Adipocyte (in vitro differentiated cells): ENCODE results near the gene ISLR2.

ENCODE experiments used
- DNase-seq: peaks from one replicate; pipeline ENCODE4 v3.0.0-alpha.2; 2015; ENCODE audit warnings: low read depth
- H3K27me3 ChIP-seq: replicated peaks from 2 replicates; pipeline ENCODE4 v1.7.0; 2013; ENCODE audit warnings: mild to moderate bottlenecking, low read length, moderate library complexity; ENCODE audit not compliant: control insufficient read depth, insufficient read depth
- H3K36me3 ChIP-seq: 2 replicates; pipeline ENCODE4 v1.7.0; 2013; ENCODE audit warnings: low read length, mild to moderate bottlenecking, moderate library complexity; ENCODE audit not compliant: control insufficient read depth, insufficient read depth, severe bottlenecking
- H3K4me1 ChIP-seq: 2 replicates; pipeline ENCODE4 v1.7.0; 2013; ENCODE audit warnings: mild to moderate bottlenecking, low read length, moderate library complexity; ENCODE audit not compliant: control insufficient read depth, insufficient read depth
- H3K4me3 ChIP-seq: 2 replicates; pipeline ENCODE4 v1.7.0; 2013; ENCODE audit warnings: mild to moderate bottlenecking, low read length, moderate library complexity
- H3K9ac ChIP-seq: 2 replicates; pipeline ENCODE4 v1.7.0; 2013; ENCODE audit warnings: mild to moderate bottlenecking, low read length, moderate library complexity
- H3K9me3 ChIP-seq: 2 replicates; pipeline ENCODE4 v1.7.0; 2013; ENCODE audit warnings: mild to moderate bottlenecking, low read length, moderate library complexity; ENCODE audit not compliant: control insufficient read depth

Gene ISLR2

DNA sequence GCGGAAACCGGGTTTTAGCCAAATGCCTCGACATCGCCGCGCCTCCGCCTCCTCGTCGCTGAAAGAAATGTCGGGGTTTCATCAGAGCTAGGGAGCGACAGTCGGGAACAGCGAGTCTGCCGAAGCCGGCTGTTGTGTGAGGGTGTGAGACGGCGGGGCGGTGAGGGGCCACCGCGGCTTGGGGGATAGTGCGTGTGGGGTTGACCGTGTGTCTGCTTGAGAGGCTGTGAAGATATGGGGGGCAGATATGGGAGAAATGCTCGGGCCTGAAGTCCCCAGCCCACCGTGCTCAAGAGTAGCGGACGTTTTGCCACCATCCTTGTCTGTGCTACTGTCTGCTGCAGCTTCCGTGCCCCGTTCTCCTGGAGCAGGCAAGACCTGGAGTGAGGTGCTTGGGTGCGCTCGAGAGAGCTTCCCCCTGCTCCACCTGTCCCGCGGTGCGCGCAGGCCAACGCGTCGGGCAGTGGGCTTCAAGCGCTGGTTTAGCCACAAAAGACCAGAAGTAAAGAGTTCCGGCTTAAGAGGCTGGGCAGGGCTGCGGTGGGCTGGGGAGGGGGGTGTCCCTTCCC is 716 bp upstream of the ISLR2 start:
- Histone ChIP-seq H3K4me3 (peak overlapping the region; percentile 50), H3K4me1 (peaks cover 16% of the 10 kb centered on the region), H3K27me3 (peaks cover 46% of the 10 kb centered on the region), H3K36me3 (no peaks in the 10 kb centered on the region), H3K9ac (no peak overlapping the region), H3K9me3 (no peaks in the 10 kb centered on the region)
- DNase-seq: peak; percentile 43

- H3K9me3 ChIP-seq: no peaks in the 10 kb centered on the region
- no peak for DNase-seq
- no peak overlapping the region for H3K9ac ChIP-seq
- no peaks in the 10 kb centered on the region for H3K36me3 ChIP-seq
- peaks cover 37% of the 10 kb centered on the region for H3K27me3 ChIP-seq
- H3K4me3 ChIP-seq: no peak overlapping the region
- H3K4me1 ChIP-seq: peaks cover 20% of the 10 kb centered on the region
Measured at GRCh38 chr15:74130849-74131627, 652 bp downstream of the ISLR2 start.

GRCh38 chr15:74131628-74132413 is 1.4 kb downstream of the ISLR2 start:
- Histone ChIP-seq H3K27me3 (peaks cover 37% of the 10 kb centered on the region), H3K9ac (no peak overlapping the region), H3K36me3 (no peaks in the 10 kb centered on the region), H3K4me3 (no peak overlapping the region), H3K9me3 (no peaks in the 10 kb centered on the region), H3K4me1 (peaks cover 25% of the 10 kb centered on the region)
- DNase-seq: no peak

DNA sequence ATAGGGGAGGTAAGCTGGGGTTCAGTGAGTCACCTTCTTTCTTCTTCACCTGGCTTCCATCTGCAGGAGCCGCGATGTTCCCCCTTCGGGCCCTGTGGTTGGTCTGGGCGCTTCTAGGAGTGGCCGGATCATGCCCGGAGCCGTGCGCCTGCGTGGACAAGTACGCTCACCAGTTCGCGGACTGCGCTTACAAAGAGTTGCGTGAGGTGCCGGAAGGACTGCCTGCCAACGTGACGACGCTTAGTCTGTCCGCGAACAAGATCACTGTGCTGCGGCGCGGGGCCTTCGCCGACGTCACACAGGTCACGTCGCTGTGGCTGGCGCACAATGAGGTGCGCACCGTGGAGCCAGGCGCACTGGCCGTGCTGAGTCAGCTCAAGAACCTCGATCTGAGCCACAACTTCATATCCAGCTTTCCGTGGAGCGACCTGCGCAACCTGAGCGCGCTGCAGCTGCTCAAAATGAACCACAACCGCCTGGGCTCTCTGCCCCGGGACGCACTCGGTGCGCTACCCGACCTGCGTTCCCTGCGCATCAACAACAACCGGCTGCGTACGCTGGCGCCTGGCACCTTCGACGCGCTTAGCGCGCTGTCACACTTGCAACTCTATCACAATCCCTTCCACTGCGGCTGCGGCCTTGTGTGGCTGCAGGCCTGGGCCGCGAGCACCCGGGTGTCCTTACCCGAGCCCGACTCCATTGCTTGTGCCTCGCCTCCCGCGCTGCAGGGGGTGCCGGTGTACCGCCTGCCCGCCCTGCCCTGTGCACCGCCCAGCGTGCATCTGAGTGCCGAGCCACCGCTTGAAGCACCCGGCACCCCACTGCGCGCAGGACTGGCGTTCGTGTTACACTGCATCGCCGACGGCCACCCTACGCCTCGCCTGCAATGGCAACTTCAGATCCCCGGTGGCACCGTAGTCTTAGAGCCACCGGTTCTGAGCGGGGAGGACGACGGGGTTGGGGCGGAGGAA is 2.6 kb downstream of the ISLR2 start:
- Histone ChIP-seq H3K27me3 (peaks cover 37% of the 10 kb centered on the region), H3K4me3 (no peak overlapping the region), H3K9me3 (no peaks in the 10 kb centered on the region), H3K4me1 (peaks cover 29% of the 10 kb centered on the region), H3K9ac (no peak overlapping the region), H3K36me3 (no peaks in the 10 kb centered on the region)
- no peak for DNase-seq

GRCh38 chr15:74133694-74134386 is 3.5 kb downstream of the ISLR2 start:
- no peak for DNase-seq
- H3K9me3 ChIP-seq: no peaks in the 10 kb centered on the region
- peaks cover 25% of the 10 kb centered on the region for H3K4me1 ChIP-seq
- no peak overlapping the region for H3K9ac ChIP-seq
- peaks cover 31% of the 10 kb centered on the region for H3K27me3 ChIP-seq
- no peaks in the 10 kb centered on the region for H3K36me3 ChIP-seq
- no peak overlapping the region for H3K4me3 ChIP-seq

DNA sequence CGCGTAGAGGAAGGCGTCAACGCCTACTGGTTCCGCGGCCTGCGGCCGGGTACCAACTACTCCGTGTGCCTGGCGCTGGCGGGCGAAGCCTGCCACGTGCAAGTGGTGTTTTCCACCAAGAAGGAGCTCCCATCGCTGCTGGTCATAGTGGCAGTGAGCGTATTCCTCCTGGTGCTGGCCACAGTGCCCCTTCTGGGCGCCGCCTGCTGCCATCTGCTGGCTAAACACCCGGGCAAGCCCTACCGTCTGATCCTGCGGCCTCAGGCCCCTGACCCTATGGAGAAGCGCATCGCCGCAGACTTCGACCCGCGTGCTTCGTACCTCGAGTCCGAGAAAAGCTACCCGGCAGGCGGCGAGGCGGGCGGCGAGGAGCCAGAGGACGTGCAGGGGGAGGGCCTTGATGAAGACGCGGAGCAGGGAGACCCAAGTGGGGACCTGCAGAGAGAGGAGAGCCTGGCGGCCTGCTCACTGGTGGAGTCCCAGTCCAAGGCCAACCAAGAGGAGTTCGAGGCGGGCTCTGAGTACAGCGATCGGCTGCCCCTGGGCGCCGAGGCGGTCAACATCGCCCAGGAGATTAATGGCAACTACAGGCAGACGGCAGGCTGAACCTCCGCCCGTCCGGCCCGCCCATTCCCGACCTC is 4.1 kb downstream of the ISLR2 start:
- H3K4me3 ChIP-seq: no peak overlapping the region
- H3K27me3 ChIP-seq: peaks cover 26% of the 10 kb centered on the region
- H3K9ac ChIP-seq: no peak overlapping the region

GRCh38 chr15:74135041-74135565 is 4.7 kb downstream of the ISLR2 start:
- Histone ChIP-seq H3K4me1 (peaks cover 20% of the 10 kb centered on the region), H3K36me3 (no peaks in the 10 kb centered on the region), H3K9me3 (no peaks in the 10 kb centered on the region), H3K4me3 (no peak overlapping the region), H3K9ac (no peak overlapping the region), H3K27me3 (peaks cover 22% of the 10 kb centered on the region)
- DNase-seq: no peak

More for the DNA sequence above, 4.1 kb downstream of the ISLR2 start:
- no peak for DNase-seq
- no peaks in the 10 kb centered on the region for H3K9me3 ChIP-seq
- H3K36me3 ChIP-seq: no peaks in the 10 kb centered on the region
- peaks cover 24% of the 10 kb centered on the region for H3K4me1 ChIP-seq

- H3K9me3 ChIP-seq: no peaks in the 10 kb centered on the region
- H3K27me3 ChIP-seq: peaks cover 9% of the 10 kb centered on the region
- H3K9ac ChIP-seq: peak overlapping the region; percentile 69
- H3K4me1 ChIP-seq: peaks cover 15% of the 10 kb centered on the region
- no peak for DNase-seq
- H3K4me3 ChIP-seq: peak overlapping the region; percentile 69
- no peaks in the 10 kb centered on the region for H3K36me3 ChIP-seq
Measured at GRCh38 chr15:74136540-74136813, 6.1 kb downstream of the ISLR2 start.

- no peak for DNase-seq
- Histone ChIP-seq H3K9ac (peak overlapping the region; percentile 69), H3K36me3 (no peaks in the 10 kb centered on the region), H3K4me1 (peaks cover 15% of the 10 kb centered on the region), H3K27me3 (peaks cover 5% of the 10 kb centered on the region), H3K9me3 (no peaks in the 10 kb centered on the region), H3K4me3 (peak overlapping the region; percentile 69)
Measured at GRCh38 chr15:74136814-74137536, 6.6 kb downstream of the ISLR2 start.
